Uterus (tissue), 4 donors: ENCODE measurements around the gene PDZD4. TPM values are rescaled to one million over a fixed set of nuclear protein-coding genes. Genes with fewer than 3 reads are reported as not detected.

Experiments used
- DNase-seq, 2 donors: peaks; one replicate each; pipeline ENCODE4 v3.0.0-alpha.2; 2019 to 2020
- H3K27ac ChIP-seq, 2 donors: fragments of 200-600 bp; sonication (generic); 1 replicate in 1 of 2; 2 replicates in 1 of 2; pipeline ENCODE4 v1.5.1; 2016 to 2018
- H3K27me3 ChIP-seq, 2 donors: fragments of 200-600 bp; sonication (generic); one replicate each; pipeline ENCODE4 v1.5.1; 2018 to 2019; ENCODE audit warnings: control low read depth in 1 of 2
- H3K36me3 ChIP-seq, 2 donors: fragments of 200-600 bp; sonication (generic); one replicate each; pipeline ENCODE4 v1.5.1; 2019; ENCODE audit warnings: control low read depth in 1 of 2
- H3K4me1 ChIP-seq, 2 donors: fragments of 200-600 bp; sonication (generic); one replicate each; pipeline ENCODE4 v1.5.1; 2018 to 2019; ENCODE audit warnings: control low read depth in 1 of 2
- H3K4me3 ChIP-seq, 2 donors: fragments of 200-600 bp; sonication (generic); 1 replicate in 1 of 2; 2 replicates in 1 of 2; pipeline ENCODE4 v1.5.1; 2018 to 2019; ENCODE audit warnings: mild to moderate bottlenecking in 1 of 2
- H3K9me3 ChIP-seq, 2 donors: fragments of 200-600 bp; sonication (generic); one replicate each; pipeline ENCODE4 v1.5.1; 2019; ENCODE audit warnings: control low read depth in 1 of 2
- CTCF ChIP-seq, 4 experiments: fragments of 200-600 bp in 2 of 4; fragments of 450-650 bp in 2 of 4; sonication (generic) in 2 of 4; IDR thresholded peaks; one replicate each; pipeline ENCODE4 v1.5.1; 2016 to 2019; ENCODE audit warnings: antibody characterized with exemption in 4 of 4, mild to moderate bottlenecking in 2 of 4, moderate library complexity in 1 of 4
- POLR2A ChIP-seq, 2 donors: fragments of 450-650 bp; IDR thresholded peaks; one replicate each; pipeline ENCODE4 v1.6.1; 2016; ENCODE audit warnings: antibody characterized with exemption in 2 of 2, mild to moderate bottlenecking in 1 of 2, moderate library complexity in 1 of 2
- intact Hi-C: fragments of 100-400 bp; cut with DNase I; formaldehyde crosslinking; loops from one replicate; pipeline ENCODE4 v1.15.1; 2023; ENCODE audit warnings: low total_unique reads
- total RNA-seq, 4 donors: library from RNA; depleted of rRNA in 3 of 4; stranded (reverse); fragments of >200 nt in 3 of 4; gene quantifications; one replicate each; pipeline versions ENCODE4 v1.1.0 to v1.2.4, GENCODE V29; 2014 to 2023
- donor health status: DM: yes; HTN: yes; CAD: no.

The PDZD4 gene
- total RNA-seq, 4 donors from 2014 or later = 2.6 to 21.3 (median 16.8) TPM

DNA sequence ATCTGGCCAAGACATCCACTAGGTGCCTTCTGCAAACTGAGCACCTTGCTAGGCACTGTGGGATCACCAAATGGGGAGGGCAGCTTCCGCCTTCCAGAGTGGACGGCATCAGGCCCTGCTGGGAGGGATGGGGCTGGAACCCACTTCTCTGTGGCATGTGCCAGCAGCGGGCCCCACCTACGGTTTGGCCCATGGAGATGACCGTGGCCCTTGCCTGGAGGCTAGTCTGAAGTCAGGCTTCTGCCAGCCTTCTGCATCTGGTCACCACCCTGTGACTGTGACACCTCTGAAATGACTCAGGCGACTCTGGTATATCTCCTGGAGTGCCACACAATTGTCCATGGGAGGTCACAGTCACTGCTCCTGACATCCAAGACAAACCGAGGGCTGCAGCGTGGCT, 28.7 kb downstream of the PDZD4 start:
- H3K36me3 ChIP-seq = no peaks in the 10 kb centered on the region
- TF ChIP-seq CTCF (IDR thresholded peaks at IDR 0.05) (no peak), POLR2A (IDR thresholded peaks at IDR 0.05) (no peak)
- intact Hi-C loops = no loop called here
- no peak overlapping the region for H3K27ac ChIP-seq
- H3K27me3 ChIP-seq = no peaks in the 10 kb centered on the region
- no peak overlapping the region for H3K4me3 ChIP-seq
- no peaks in the 10 kb centered on the region for H3K4me1 ChIP-seq
- DNase-seq = no peak
- no peaks in the 10 kb centered on the region for H3K9me3 ChIP-seq

- no peak overlapping the region for H3K4me3 ChIP-seq
- no peak for DNase-seq
- no peak overlapping the region for H3K27ac ChIP-seq
- H3K4me1 ChIP-seq = no peaks in the 10 kb centered on the region
- TF ChIP-seq CTCF (IDR thresholded peaks at IDR 0.05) = no peak
- TF ChIP-seq POLR2A (IDR thresholded peaks at IDR 0.05) = no peak
- no peaks in the 10 kb centered on the region for H3K27me3 ChIP-seq
- no peaks in the 10 kb centered on the region for H3K9me3 ChIP-seq
- no peaks in the 10 kb centered on the region for H3K36me3 ChIP-seq
- intact Hi-C loops = no loop called here
Measured at GRCh38 chrX:153800746-153801145, 29.6 kb downstream of the PDZD4 start.

GRCh38 chrX:153800177-153800722, 30.1 kb downstream of the PDZD4 start:
- DNase-seq = no peak
- Histone ChIP-seq H3K4me3 (no peak overlapping the region), H3K4me1 (no peaks in the 10 kb centered on the region), H3K27me3 (no peaks in the 10 kb centered on the region), H3K9me3 (no peaks in the 10 kb centered on the region), H3K36me3 (no peaks in the 10 kb centered on the region), H3K27ac (no peak overlapping the region)
- intact Hi-C loops = no loop called here
- no peak for TF ChIP-seq POLR2A (IDR thresholded peaks at IDR 0.05)
- TF ChIP-seq CTCF (IDR thresholded peaks at IDR 0.05) = no peak

DNA sequence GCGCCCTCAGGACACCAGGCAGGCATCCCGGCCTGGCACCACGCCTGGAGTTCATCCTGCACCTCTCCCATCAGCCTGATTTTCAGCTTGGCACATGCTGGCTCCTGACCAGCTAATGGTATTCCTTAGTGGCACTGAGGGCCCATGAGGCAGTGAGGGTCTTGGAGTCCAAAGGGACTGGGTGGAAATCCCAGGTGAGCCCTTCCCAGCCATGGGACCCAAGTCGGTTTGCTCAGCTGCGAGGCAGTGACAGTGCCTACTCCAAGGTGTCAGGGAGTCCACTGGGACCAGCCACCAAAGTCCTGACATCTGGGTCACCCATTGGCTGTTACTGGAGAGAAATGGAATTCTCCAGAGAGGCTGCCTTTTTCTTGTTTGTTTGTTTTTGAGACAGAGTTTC, 31.0 kb downstream of the PDZD4 start:
- intact Hi-C loops = no loop called here

More for the DNA sequence above, 31.0 kb downstream of the PDZD4 start:
- Histone ChIP-seq H3K4me1 (no peaks in the 10 kb centered on the region), H3K27me3 (no peaks in the 10 kb centered on the region), H3K4me3 (no peak overlapping the region), H3K27ac (no peak overlapping the region), H3K9me3 (no peaks in the 10 kb centered on the region), H3K36me3 (no peaks in the 10 kb centered on the region)
- DNase-seq = no peak
- TF ChIP-seq POLR2A (IDR thresholded peaks at IDR 0.05) (no peak), CTCF (IDR thresholded peaks at IDR 0.05) (no peak)
